Smooth muscle cell (in vitro differentiated cells): ENCODE measurements around the gene VTI1A. TPM values are rescaled to one million over a fixed set of nuclear protein-coding genes. Genes with fewer than 3 reads are reported as not detected.

ENCODE experiments used
- DNase-seq: peaks from one replicate; lab custom pipeline; 2025; ENCODE audit not compliant: unreplicated experiment; lab: John Stamatoyannopoulos, UW
- H2AFZ ChIP-seq: fragments of 200-600 bp; sonication (generic); 2 replicates; pipeline ENCODE4 v1.6.0; 2016; ENCODE audit warnings: antibody characterized with exemption, low read depth, mild to moderate bottlenecking
- H3F3A ChIP-seq: fragments of 200-600 bp; sonication (generic); 2 replicates; pipeline ENCODE4 v1.6.0; 2017; ENCODE audit warnings: antibody characterized with exemption, low read depth
- H3K27ac ChIP-seq: fragments of 200-600 bp; sonication (generic); 2 replicates; pipeline ENCODE4 v1.5.1; 2016; ENCODE audit warnings: low read depth, mild to moderate bottlenecking
- H3K27me3 ChIP-seq: fragments of 200-600 bp; sonication (generic); 2 replicates; pipeline ENCODE4 v1.6.1; 2016; ENCODE audit warnings: low read depth, mild to moderate bottlenecking
- H3K36me3 ChIP-seq: fragments of 200-600 bp; sonication (generic); 2 replicates; pipeline ENCODE4 v1.5.1; 2016; ENCODE audit warnings: low read depth
- H3K4me1 ChIP-seq: fragments of 200-600 bp; sonication (generic); 2 replicates; pipeline ENCODE4 v1.5.1; 2016; ENCODE audit warnings: low read depth
- H3K4me2 ChIP-seq: fragments of 200-600 bp; sonication (generic); 2 replicates; pipeline ENCODE4 v1.6.0; 2016; ENCODE audit warnings: mild to moderate bottlenecking
- H3K4me3 ChIP-seq: fragments of 200-600 bp; sonication (generic); 2 replicates; pipeline ENCODE4 v1.5.1; 2016; ENCODE audit warnings: mild to moderate bottlenecking
- H3K79me2 ChIP-seq: fragments of 200-600 bp; sonication (generic); 2 replicates; pipeline ENCODE4 v1.6.0; 2016; ENCODE audit warnings: low read depth, mild to moderate bottlenecking
- H3K9ac ChIP-seq: fragments of 200-600 bp; sonication (generic); 2 replicates; pipeline ENCODE4 v1.6.0; 2016; ENCODE audit warnings: low read depth
- H3K9me3 ChIP-seq: fragments of 200-600 bp; sonication (generic); replicated peaks from 2 replicates; pipeline ENCODE4 v1.5.1; 2016; ENCODE audit warnings: low read depth
- H4K20me1 ChIP-seq: fragments of 200-600 bp; sonication (generic); 2 replicates; pipeline ENCODE4 v1.6.0; 2016; ENCODE audit warnings: low read depth
- CTCF ChIP-seq: fragments of 200-600 bp; sonication (generic); IDR thresholded peaks from 2 replicates; pipeline ENCODE4 v1.5.1; 2017; ENCODE audit warnings: borderline replicate concordance, mild to moderate bottlenecking, antibody characterized with exemption; ENCODE audit not compliant: insufficient read depth, poor library complexity, severe bottlenecking
- WGBS: methylation state at CpG from one replicate; pipeline ENCODE4 v1.1.7; 2016; ENCODE audit warnings: low lambda C conversion rate; 5-methylcytosine and 5-hydroxymethylcytosine counted together
- polyA plus RNA-seq: library from polyadenylated mRNA; unstranded; fragments of >200 nt; fragmentation: Nextera tagmentation; extraction: Ambion mirVana; gene quantifications from 2 replicates; pipeline ENCODE4 v1.2.1, GENCODE V29; 2016
- total RNA-seq: library from RNA; depleted of rRNA; stranded (reverse); fragments of >200 nt; gene quantifications from 2 replicates; pipeline ENCODE4 v1.2.3, GENCODE V29; 2014

The VTI1A gene
- total and polyA plus RNA-seq, 2 experiments from 2014 or later, result 14.0 to 21.8 TPM

DNA sequence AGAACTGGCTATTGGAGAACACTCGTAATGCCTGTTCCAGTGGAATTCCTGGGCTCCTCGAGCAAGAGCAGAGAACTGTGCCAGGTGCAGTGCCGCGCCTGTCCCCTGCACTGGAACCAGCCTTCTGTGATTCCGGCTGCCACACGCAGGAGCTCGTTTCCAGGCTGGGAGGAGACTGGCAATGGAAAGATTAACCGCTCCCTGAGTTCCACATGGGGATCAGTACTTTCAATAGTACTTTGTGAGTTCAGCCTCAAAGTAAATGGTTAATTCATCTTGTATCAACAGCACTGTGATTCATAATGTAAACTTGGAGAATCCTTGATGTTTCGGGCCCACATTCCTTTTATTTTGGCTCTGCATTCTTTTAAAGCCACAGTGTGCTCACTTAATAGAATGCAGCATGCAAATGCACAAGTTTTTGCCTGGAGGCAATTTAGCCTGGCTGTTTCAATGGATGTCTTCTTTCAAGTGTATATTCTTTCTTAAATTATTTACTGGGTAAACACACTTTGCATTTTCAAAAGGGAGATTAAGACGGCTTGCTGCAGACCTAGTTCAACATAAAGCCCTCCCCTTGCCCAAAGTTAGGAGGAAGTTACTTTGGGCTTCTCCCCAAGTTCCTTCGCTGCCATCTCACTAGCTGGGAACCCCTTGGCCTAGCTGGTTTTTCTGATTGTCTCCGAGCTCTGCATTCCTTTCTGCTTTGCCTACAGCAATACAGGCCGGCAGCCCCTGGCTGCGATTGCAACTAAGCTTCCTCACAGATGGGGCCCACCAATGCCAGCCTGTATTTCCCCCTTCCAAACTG is 364.9 kb downstream of the VTI1A start:
- Histone ChIP-seq H3K4me2 (peak overlapping the region; percentile 65), H3K27ac (peak overlapping the region; percentile 36), H3F3A (peaks cover 31% of the 10 kb centered on the region), H3K36me3 (no peaks in the 10 kb centered on the region), H3K9me3 (no peaks in the 10 kb centered on the region), H3K4me3 (peak overlapping the region; percentile 19), H3K79me2 (no peaks in the 10 kb centered on the region), H3K4me1 (peaks cover 28% of the 10 kb centered on the region), H2AFZ (no peak overlapping the region), H3K9ac (no peak overlapping the region), H4K20me1 (no peaks in the 10 kb centered on the region), H3K27me3 (no peaks in the 10 kb centered on the region)
- no peak for TF ChIP-seq CTCF
- WGBS, result 11% methylated on average over 14 of the region's 14 CpGs
- no peak for DNase-seq

- H3K4me3 ChIP-seq, result no peak overlapping the region
- H3K79me2 ChIP-seq, result no peaks in the 10 kb centered on the region
- H3K4me1 ChIP-seq, result peaks cover 28% of the 10 kb centered on the region
- peak overlapping the region; percentile 36 for H3K27ac ChIP-seq
- no peaks in the 10 kb centered on the region for H3K27me3 ChIP-seq
- TF ChIP-seq CTCF, result no peak
- H3F3A ChIP-seq, result peaks cover 31% of the 10 kb centered on the region
- 56% methylated on average over 3 of the region's 3 CpGs for WGBS
- H4K20me1 ChIP-seq, result no peaks in the 10 kb centered on the region
- peak overlapping the region; percentile 65 for H3K4me2 ChIP-seq
- no peak overlapping the region for H2AFZ ChIP-seq
- no peak for DNase-seq
- no peak overlapping the region for H3K9ac ChIP-seq
- no peaks in the 10 kb centered on the region for H3K9me3 ChIP-seq
- no peaks in the 10 kb centered on the region for H3K36me3 ChIP-seq
Measured at GRCh38 chr10:112812586-112812985, 365.6 kb downstream of the VTI1A start.

GRCh38 chr10:112813866-112814591 is 367.0 kb downstream of the VTI1A start:
- no peak for TF ChIP-seq CTCF
- 82% methylated on average over 16 of the region's 16 CpGs for WGBS
- DNase-seq, result no peak

More at GRCh38 chr10:112813866-112814591, 367.0 kb downstream of the VTI1A start:
- Histone ChIP-seq H3K4me1 (peaks cover 28% of the 10 kb centered on the region), H3K79me2 (no peaks in the 10 kb centered on the region), H3K4me2 (no peak overlapping the region), H3K36me3 (no peaks in the 10 kb centered on the region), H2AFZ (no peak overlapping the region), H3K27me3 (no peaks in the 10 kb centered on the region), H3K9me3 (no peaks in the 10 kb centered on the region), H4K20me1 (no peaks in the 10 kb centered on the region), H3K4me3 (no peak overlapping the region), H3K27ac (no peak overlapping the region), H3K9ac (no peak overlapping the region), H3F3A (peaks cover 31% of the 10 kb centered on the region)
